Sciatic nerve (tissue), 2 donors: Measurements from ENCODE around the gene LY6G6D. TPM values are rescaled to one million over a fixed set of nuclear protein-coding genes. Genes with fewer than 3 reads are reported as not detected.

Experiments
- ATAC-seq: fragments of 200-7000 bp; cut with Tn5 transposase; one replicate; pipeline ENCODE4 v1.9.1; 2020; ENCODE audit warnings: mild to moderate bottlenecking, moderate library complexity
- DNase-seq: peaks from one replicate; pipeline ENCODE4 v3.0.0-alpha.2; 2020; ENCODE audit warnings: low spot score
- intact Hi-C: fragments of 100-400 bp; cut with DNase I; formaldehyde crosslinking; loops from one replicate; pipeline ENCODE4 v1.14.2; 2022
- total RNA-seq: library from RNA; stranded (reverse); fragmentation: NEBNext Ultra II Directional; extraction: Animal tissue kit (Norgen Biotek cat#: 25700); gene quantifications from one replicate; pipeline ENCODE4 v1.2.1, GENCODE V29; 2021
- donor health status: DM: no; HTN: no; CAD: no.
- donor health status: DM: no; HTN: no; CAD: no.

The LY6G6D gene
- total RNA-seq, 1 donor from 2014 or later = not detected

DNA sequence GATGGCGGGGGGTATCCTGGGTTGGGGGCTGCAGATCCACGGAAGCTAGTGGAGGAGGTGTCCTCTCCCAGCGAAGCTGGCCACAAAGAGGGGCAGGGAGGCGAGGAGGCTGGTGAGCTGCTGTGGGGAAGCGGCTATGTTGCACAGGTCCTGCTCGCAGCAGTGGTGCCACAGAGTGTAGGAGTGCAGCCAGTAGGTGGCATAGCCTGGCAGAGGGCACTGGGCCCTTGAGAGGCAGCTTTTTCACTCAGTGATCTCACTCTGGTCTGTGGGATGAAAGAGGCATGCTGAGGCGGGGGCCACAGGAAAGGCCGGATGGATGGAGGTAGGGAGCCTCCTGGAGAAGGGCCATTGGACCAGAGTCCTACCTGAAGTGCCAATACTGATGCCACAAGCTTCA lies 2.9 kb upstream of the LY6G6D start:
- intact Hi-C loops = no loop called here
- ATAC-seq (peak; percentile 53), DNase-seq (no peak)

DNA sequence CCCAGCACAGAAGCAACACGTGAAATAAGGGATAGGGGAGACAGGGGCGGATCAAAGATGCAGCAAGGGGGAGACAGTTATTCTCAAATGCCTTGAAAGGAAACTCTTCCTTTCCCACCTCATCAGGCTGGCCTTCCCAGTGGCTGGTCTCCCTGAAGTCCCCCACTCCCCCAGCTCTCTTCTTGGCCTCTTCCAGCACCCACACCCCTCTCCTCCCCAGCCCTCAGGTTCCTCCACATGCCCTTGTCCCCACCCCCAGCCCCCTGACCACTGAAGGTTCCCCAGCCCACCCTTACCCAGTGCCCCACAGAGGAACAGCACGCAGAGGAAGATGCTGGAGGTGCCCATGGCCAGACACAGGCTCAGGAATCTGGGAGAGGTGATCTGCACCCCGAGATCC lies 1.7 kb upstream of the LY6G6D start:
- intact Hi-C loops = no loop called here
- no peak for ATAC-seq
- DNase-seq = no peak

DNA sequence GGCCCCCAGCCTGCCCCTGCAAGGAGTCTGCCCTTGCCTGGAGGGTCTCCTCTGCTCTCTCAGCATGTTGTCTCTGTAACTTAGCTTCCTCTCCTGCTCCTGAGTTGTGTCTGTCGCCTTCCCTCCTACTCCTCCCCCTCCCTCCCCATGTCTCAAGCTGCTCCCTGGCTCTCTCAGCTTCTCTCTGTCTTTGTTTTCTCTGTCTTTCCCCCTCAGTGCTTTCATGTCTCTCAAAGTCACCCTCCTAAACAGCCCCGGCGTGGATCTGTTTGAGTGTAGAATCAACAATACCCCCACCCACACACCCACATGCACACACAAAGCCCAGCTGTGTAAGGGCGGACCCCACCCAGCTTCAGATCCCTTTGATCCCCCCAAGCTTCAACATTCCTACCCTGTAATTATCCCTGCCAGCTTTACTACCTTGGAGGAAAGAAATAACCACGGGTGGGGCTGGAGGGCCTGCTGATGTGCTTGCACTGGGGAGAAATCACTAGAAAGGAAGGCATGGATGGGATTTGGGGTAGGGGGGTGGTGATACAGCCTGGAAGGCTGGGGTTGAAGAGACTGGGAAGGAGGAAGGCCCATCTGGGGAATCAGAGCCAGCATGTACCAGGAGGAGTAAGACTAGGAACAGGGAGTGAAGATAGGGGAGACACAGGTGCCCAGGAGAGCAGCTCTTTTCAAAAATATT lies 1.0 kb upstream of the LY6G6D start:
- ATAC-seq (no peak), DNase-seq (no peak)
- intact Hi-C loops = no loop called here

DNA sequence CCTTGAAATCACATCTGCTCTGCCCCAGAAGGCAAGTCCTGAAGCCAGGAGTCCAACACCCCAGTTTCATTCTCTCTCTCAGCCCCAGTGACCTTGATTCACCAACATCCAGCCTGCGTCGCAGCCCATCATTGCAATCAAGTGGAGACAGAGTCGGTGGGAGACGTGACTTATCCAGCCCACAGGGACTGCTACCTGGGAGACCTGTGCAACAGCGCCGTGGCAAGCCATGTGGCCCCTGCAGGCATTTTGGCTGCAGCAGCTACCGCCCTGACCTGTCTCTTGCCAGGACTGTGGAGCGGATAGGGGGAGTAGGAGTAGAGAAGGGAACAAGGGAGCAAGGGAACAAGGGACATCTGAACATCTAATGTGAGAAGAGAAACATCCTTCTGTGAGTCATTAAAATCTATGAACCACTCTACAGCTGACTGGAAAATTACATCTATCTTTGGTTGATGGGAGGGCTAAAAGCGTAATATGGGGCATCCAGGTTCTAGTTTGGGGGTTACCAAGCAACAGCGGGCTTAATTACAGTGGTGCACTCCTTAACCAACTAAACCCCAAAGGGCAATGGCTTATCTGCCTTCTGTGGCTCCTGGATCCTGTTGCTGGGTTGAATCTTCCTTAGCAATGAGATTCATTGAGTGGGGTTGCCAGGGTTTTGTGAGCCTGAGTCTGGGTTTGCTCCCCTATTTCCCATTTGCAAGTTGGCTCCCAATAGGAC lies 2.5 kb downstream of the LY6G6D start:
- DNase-seq (no peak), ATAC-seq (no peak)
- intact Hi-C loops = no loop called here

DNA sequence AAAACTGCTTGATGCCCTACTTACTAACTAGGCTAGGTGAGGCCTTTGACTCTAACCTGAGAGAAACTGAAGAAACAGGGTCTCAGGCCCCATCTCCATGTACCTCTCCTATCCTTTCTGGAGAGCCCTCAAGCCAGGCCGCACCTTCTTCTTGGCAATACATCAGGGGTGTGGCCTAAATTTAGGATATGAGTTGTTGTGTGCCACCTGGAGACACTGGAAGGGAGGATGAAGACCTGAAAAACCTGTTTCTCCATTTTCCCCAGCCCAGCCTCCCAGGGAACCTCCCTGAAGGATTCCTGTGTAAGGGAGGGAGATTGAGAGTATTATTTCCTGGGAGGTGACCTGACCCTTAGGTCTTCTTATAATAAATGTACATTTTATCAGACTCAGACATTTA lies 3.1 kb downstream of the LY6G6D start:
- no peak for DNase-seq
- no peak for ATAC-seq
- intact Hi-C loops = no loop called here

DNA sequence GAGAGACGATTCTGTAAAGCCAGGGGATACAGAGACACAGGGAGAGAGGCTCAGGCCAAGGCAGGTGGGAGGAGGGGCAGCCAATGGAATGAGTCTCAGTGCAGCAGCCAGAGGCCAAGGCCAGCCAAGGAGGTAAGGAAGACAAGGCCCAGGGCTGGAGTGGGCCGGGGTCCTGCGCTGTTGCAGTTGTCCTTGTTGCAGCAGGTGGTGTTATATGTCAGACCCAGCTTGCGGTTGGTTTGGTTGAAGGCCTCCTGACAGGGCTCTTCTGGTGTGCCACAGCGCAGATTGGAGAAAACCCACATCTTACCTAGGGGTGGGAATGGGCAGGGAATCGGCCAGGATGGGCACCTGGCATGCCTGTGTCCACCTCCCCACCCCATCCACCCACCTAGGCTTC lies 3.9 kb downstream of the LY6G6D start:
- ATAC-seq = no peak
- intact Hi-C loops = no loop called here
- DNase-seq = no peak

DNA sequence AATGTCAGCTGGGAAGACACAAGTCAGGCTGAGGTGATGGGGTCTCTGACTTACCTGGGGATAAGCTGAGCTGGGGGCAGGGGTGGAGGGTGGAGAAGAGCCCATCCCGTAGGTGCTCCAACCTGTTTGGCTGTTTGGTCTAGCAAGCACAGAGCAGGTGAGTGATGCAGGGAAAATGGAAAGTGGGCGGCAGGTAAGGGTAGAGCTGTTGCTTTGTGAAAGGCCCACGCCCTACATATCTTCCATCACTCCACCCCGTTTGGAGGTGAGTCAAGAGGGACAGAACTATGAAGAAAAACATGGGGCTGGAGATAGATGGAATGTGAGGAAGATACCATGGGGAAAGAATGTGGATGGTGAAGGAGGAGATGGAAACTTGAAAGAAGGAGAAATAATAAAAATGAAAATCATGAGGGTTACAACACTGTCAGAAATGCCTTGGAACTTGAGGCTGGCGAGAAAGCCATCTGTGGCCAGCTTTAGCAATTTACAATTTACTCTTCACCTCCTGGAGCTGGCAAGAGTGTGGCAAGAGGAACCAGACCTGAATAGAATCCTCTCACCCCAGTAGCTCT lies 5.1 kb downstream of the LY6G6D start:
- ATAC-seq = no peak
- intact Hi-C loops = loop anchor here (10.0 kb wide), 1 partner anchor 115 kb away; no protein-coding TSS in a partner anchor
- DNase-seq = no peak

DNA sequence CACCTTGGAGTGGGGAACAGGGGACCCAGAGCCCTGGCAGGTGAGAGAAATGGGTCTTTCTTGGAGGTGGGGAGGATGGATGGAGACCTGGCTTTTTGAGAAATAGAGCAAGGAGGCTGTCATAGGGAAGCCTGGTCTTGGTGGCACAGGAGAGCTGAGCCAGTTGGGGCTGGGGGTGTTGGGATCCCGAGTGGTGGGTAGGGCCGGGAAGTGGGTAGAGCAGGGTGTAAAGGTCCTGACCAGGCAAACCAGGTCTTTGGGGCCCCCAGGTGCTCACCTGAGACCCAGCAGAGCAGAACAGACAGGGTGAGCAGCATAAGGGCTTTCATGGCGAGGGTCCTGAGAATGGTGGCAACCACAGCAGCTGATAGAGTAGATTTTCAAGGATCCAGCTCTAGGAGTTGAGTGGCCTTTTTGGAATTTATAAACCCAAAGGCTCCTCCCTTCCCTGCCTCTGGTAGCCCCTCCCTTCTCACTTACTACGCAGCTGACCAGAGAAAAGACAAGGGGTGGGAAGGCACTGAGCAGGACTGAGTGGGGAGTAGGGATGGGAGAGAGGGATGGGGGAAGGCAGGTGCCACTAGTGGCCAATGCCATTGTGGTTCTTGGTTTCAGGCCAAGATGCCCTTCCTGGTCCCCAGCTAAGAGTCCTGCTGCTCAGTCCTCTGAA lies 6.3 kb downstream of the LY6G6D start, which contains the start of gene LY6G6C:
TSS of gene LY6G6C (minus strand) at position 396 of the 670 bp plus-strand sequence. CDS start at position 329, 67 bp downstream.
- DNase-seq (no peak), ATAC-seq (no peak)
- intact Hi-C loops = loop anchor here (10.0 kb wide), 1 partner anchor 113 kb away; no protein-coding TSS in a partner anchor

DNA sequence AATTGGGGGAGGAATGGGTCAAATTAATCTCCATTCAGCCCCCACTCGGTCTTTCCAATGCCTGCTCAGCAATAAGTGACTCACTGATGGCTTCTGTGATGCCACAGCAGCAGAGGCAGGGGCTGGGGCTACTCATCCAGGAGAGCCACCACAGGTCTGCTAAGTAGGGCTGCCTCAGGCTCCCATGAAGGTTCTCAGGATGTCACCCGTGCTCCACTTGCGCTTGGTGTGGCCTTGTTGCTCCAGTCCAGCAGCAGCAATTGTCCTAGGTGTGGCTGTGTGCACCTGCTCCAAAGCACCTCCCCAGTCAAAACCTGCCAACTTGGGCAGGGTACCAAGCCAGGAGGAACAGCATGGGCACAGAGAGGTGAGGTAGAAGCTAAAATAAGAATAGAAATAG lies 7.0 kb downstream of the LY6G6D start:
- intact Hi-C loops = loop anchor here (10.0 kb wide), 1 partner anchor 113 kb away; no protein-coding TSS in a partner anchor
- ATAC-seq (no peak), DNase-seq (no peak)

DNA sequence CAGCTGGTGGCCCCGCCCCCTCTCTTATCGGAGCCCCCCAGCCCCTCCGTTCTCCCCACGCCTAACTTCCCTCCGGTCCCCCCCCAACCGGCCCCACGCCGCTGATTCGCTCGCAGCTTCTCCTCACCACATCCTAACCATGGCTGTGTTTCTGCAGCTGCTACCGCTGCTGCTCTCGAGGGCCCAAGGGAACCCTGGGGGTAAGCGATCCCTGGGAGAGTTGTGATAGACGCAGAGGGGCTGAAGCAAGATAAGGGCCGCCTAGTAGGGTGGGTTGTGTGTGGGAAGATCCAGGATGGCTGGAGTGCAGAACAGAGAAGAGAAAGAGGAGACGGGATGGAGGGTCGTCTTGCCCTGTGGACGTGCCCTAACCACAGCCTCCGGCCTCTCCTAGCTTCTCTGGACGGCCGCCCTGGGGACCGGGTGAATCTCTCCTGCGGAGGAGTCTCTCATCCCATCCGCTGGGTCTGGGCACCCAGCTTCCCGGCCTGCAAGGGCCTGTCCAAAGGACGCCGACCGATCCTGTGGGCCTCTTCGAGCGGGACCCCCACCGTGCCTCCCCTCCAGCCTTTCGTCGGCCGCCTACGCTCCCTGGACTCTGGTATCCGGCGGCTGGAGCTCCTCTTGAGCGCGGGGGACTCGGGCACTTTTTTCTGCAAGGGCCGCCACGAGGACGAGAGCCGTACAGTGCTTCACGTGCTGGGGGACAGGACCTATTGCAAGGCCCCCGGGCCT lies 8.3 kb downstream of the LY6G6D start, which contains the start of gene MPIG6B:
TSS of gene MPIG6B (plus strand) at position 129 of the 735 bp plus-strand sequence. CDS start at position 140, 11 bp downstream.
- DNase-seq (no peak), ATAC-seq (no peak)
- intact Hi-C loops = loop anchor here (10.0 kb wide), 1 partner anchor 111 kb away; no protein-coding TSS in a partner anchor

DNA sequence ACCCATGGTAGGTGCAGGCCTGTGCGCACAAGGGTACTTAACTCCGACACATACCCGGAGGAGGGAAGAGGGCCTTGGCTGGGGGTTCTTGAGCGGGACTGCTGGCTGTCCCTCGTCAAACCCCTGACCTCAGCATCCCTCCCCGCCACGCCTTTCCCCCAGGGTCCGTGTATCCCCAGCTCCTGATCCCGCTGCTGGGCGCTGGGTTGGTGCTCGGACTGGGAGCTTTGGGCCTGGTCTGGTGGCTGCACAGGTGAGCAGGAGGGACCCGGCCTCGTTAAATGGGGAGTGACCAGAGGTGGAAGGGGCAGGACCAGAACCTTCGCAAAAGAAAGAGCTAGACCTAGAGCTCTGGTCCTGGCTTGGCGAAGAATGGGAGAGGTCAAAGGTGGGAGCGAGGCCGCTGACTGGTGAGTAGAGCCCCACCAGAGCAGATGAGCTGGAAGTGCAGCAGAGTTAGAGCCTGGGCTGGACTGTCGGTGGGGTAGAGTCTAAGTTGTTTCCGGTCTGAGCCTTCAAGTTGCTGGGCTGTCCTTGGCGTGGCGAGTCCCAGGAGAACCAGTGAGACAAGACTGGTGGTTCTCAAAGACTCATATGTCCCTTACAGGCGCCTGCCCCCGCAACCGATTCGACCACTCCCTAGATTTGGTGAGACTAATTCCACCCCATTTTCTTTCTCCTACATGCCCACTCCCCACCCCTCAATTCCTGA lies 9.0 kb downstream of the LY6G6D start:
- no peak for DNase-seq
- ATAC-seq = no peak
- intact Hi-C loops = loop anchor here (10.0 kb wide), 1 partner anchor 111 kb away; no protein-coding TSS in a partner anchor

DNA sequence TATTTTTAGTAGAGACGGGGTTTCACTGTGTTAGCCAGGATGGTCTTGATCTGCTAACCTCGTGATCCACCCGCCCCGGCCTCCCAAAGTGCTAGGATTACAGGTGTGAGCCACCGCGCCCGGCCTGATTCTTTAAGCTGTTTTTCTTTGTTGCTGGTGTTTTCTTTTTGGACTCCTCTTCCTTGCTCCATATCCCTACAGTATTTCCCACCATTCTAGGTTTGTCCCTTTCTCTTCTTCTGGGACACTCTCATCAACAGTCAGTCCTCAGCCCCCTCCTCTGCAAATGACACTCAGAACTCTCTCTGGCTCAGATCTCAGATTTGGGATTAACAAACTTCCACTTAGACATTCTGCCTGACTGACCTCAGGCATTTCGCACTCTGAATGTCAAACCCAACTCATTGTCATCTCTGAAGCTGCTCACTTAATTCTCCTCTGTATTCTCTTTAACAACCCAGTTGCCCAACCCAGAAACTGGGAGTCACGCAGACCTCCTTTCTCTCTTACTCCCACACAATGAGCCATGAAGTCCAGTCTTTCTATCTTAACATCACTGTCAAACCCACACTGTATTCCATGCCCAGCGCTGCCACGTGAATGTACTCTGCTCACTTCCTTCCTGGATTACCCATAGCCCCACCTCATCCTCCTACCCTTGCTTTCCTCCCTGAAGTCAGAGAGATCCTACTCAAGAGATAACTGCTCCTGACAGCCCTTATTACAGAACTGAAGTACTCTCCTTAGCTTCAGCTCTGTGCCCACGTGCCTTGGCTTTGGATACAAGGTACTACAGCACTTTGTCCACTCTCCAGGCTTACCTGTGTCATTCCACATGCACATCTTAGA lies 10.6 kb downstream of the LY6G6D start:
- DNase-seq (no peak), ATAC-seq (no peak)
- intact Hi-C loops = loop anchor here (10.0 kb wide), 1 partner anchor 109 kb away; no protein-coding TSS in a partner anchor

DNA sequence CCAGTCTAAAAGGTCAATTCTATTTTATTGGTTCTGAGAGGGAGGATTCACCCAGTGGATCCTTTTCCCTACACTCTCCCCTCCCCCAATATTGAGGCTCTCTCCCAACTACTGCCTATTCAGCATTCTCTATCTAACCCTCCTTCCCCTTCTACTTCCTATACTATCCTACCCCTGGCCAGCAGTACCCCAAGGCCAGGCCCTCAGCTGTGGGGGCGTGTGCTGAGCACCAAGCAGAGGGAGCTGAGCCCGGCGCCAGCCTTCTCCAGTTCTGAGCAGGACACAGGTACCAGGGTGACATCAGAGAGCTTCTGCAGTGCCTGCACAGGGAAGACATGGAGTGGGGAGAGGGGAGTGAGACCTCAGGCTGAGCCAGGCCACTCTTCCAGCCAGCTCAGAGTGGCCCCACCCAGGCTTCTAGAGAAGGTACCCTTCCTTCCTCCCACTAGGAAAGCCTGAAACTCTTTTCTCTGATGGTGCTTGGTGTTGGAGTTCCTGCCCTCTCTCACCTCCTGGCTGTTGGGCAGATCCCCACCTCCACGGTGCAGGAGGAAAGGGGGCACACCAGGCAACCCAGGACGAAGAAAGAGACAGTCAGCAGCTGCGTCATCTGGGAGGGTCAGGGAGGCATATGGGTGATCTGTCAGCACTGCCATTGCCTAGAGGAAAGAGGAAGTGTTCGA lies 12.0 kb downstream of the LY6G6D start:
- DNase-seq (no peak), ATAC-seq (no peak)
- intact Hi-C loops = loop anchor here (10.0 kb wide), 1 partner anchor 108 kb away; no protein-coding TSS in a partner anchor

DNA sequence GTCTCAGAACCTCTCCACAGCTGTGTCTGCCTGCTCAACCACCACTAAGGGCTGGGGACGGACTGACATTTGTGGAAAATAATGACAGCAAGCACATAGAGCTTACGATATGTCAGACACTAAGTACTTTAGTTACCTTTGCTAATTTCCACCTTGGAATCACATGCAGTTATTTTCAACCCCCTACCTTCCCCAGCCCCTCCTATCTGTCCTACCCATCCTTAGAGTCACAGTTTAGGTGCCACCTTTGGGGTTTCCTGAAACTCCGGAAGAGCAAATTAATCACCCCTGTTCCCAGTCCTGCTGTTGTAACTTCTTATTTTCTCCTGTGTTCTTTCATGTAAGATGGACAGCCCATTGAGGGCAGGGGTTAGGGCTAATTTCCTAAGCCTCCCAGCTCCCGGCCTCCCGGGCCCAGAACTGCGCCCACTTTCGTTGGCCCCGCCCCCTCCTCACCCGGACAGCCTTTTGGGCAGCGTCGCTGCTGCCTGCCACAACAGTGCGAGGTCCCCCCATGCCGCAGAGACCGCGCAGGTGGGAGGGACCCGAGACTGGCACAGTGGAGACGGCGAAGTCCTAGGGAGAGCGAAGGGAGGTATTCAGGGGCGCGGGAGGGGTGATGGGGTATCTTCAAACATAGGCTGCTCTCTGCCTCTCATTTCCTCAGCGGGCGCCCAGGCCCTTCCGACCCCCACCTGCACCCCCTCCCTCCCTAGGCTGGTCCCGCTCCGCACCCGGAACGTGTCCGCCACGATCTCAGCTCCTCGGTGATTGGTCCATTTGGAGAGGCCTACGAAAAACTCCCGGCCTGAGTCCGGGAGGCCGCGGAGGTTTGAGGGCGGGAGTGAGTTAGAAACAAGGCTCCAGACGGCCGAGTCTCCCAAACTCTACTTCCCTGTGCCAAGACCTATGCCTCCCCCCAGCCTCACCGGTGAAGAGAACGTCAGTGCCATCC lies 12.8 kb downstream of the LY6G6D start:
- ATAC-seq (no peak), DNase-seq (no peak)
- intact Hi-C loops = loop anchor here (10.0 kb wide), 1 partner anchor 107 kb away; no protein-coding TSS in a partner anchor
